ENCODE data around the gene CD22. TPM values are rescaled to one million over a fixed set of nuclear protein-coding genes. Genes with fewer than 3 reads are reported as not detected.

CD22 gene
- total and polyA plus RNA-seq, 8 donors, result 0.32 to 2.1 (median 0.71) TPM

- intact Hi-C loops (cut with DNase I), result no loop called here
- H3K27ac ChIP-seq, result no peak overlapping the region
- no peak for DNase-seq
- no peaks in the 10 kb centered on the region for H3K9me3 ChIP-seq
- TF ChIP-seq CTCF (IDR thresholded peaks at IDR 0.05), result no peak
- no peak for FAIRE-seq
- ATAC-seq, result peak in 1 of 4 donors; percentile 30
- H3K27me3 ChIP-seq, result no peaks in the 10 kb centered on the region
- H3K4me1 ChIP-seq, result no peaks in the 10 kb centered on the region
- no peak overlapping the region for H3K4me3 ChIP-seq
- no peaks in the 10 kb centered on the region for H3K36me3 ChIP-seq
- 75 to 79% methylated on average over 9 of the region's 9 CpGs for WGBS, 2 donors
Observed at GRCh38 chr19:35316560-35316959, 12.4 kb upstream of the CD22 start.

DNA sequence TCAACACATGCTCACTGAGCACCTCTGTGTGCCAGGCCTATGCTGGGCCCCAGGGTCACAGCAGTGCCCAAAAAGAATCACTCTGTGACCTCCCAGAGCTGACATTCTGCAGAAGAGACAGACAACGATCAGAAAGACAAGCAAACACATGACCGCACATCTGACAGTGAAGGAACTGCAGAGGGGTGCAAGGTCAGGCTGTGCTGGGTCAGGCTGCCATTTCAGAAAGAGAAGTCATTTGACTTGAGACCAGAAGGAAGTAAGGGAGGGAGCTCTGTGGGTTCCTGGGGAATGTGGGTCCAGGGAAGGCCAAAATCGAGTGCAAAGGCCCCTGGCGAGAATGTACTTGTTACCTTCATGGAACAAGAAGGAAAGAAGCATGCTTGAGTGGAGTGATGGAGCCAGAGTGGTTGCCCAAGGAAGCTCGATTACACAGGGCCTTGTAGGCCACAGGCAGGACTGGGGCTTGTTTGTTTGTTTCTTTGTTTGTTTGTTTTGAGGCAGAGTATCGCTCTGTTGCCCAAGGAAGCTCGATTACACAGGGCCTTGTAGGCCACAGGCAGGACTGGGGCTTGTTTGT, 11.4 kb upstream of the CD22 start:
- Histone ChIP-seq H3K4me3 (no peak overlapping the region), H3K27ac (no peak overlapping the region), H3K9me3 (no peaks in the 10 kb centered on the region), H3K4me1 (no peaks in the 10 kb centered on the region), H3K36me3 (no peaks in the 10 kb centered on the region), H3K27me3 (no peaks in the 10 kb centered on the region)
- TF ChIP-seq CTCF (IDR thresholded peaks at IDR 0.05), result no peak
- FAIRE-seq (no peak), ATAC-seq (peak in 1 of 4 donors; percentile 47), DNase-seq (no peak)
- intact Hi-C loops (cut with DNase I), result no loop called here
- WGBS, 2 donors, result 77 to 83% methylated on average over 7 of the region's 7 CpGs

DNA sequence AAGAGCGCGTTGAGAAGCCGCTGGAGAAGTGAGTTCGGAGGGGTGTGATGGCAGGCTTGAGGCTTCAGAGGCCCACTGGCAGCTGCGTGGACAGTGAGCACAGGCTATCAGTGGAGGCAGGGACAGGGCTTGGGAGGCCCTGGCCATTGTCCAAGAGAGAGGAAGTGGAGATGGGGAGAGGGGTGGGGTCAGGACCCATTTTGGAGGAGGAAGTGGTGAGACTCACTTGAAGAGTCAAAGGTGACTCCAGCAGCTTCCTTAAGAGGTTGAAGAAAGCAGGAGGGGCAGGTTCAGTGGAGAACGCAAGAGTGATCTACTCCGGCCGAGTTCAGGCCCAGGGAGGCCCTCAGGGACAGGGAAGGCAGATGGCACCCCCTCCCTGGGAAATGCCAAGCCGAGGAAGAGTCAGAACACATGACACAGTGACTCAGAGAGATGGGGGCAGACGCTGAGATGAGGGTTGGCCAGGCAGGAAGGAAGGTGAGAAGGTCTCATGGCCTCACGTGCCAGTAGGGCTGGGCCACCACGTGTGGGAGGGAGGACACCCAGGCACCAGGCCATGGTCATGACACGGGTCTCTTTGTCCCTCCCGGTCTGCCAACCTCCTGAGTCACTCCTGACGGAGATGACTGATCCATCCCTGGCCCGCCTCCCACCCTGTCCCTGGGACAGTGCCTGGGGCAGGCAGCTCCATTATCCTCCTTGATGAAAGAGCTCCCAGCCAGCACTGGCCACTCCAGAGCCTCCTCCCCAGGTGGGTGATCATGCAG, 10.1 kb upstream of the CD22 start:
- intact Hi-C loops (cut with DNase I), result no loop called here
- no peak for TF ChIP-seq CTCF (IDR thresholded peaks at IDR 0.05)
- no peaks in the 10 kb centered on the region for H3K9me3 ChIP-seq
- H3K27me3 ChIP-seq, result no peaks in the 10 kb centered on the region
- FAIRE-seq (no peak), ATAC-seq (peak in 3 of 4 donors; percentile 40 to 65 (median 62)), DNase-seq (peak in 3 of 6 donors; percentile 20 to 34 (median 27))
- 71 to 73% methylated on average over 15 to 16 of the region's 16 CpGs for WGBS, 2 donors
- H3K36me3 ChIP-seq, result no peaks in the 10 kb centered on the region
- no peak overlapping the region for H3K4me3 ChIP-seq
- no peaks in the 10 kb centered on the region for H3K4me1 ChIP-seq
- peak overlapping the region in 1 of 4 donors; percentile 23 for H3K27ac ChIP-seq

GRCh38 chr19:35320065-35320713, 8.8 kb upstream of the CD22 start:
- Histone ChIP-seq H3K27ac (no peak overlapping the region), H3K36me3 (no peaks in the 10 kb centered on the region), H3K9me3 (no peaks in the 10 kb centered on the region), H3K4me3 (no peak overlapping the region), H3K4me1 (no peaks in the 10 kb centered on the region), H3K27me3 (no peaks in the 10 kb centered on the region)
- TF ChIP-seq CTCF (IDR thresholded peaks at IDR 0.05), result no peak
- ATAC-seq (peak in 1 of 4 donors; percentile 17), FAIRE-seq (no peak), DNase-seq (no peak)
- intact Hi-C loops (cut with DNase I), result no loop called here
- 71 to 73% methylated on average over 12 of the region's 12 CpGs for WGBS, 2 donors

All from pancreas (tissue), 10 donors.